EL (cell line): ENCODE data around the gene RTN4RL1.
A peak's percentile ranks its signal among the peaks of the same experiment; 100 is the strongest.

Experiments used
- DNase-seq: peaks from one replicate; pipeline ENCODE4 v3.0.0-alpha.2; 2016

Gene RTN4RL1

GRCh38 chr17:2043785-2044184 is 18.7 kb upstream of the RTN4RL1 start:
- DNase-seq = peak; percentile 87

- no peak for DNase-seq
Measured at GRCh38 chr17:2042933-2043332, 17.8 kb upstream of the RTN4RL1 start.

- no peak for DNase-seq
Measured at GRCh38 chr17:2042390-2042847, 17.3 kb upstream of the RTN4RL1 start.

GRCh38 chr17:2041561-2042389 is 16.6 kb upstream of the RTN4RL1 start, which contains the start of gene OVCA2:
OVCA2 (plus strand) TSS chr17:2042022; CDS start chr17:2042048, 26 bp downstream.
- DNase-seq = peak; percentile 95

- no peak for DNase-seq
Measured at GRCh38 chr17:2040942-2041560, 15.9 kb upstream of the RTN4RL1 start.

GRCh38 chr17:2040219-2040827 is 15.2 kb upstream of the RTN4RL1 start:
- no peak for DNase-seq

- no peak for DNase-seq
Measured at GRCh38 chr17:2037155-2037554, 12.0 kb upstream of the RTN4RL1 start.

GRCh38 chr17:2035541-2036488 is 10.7 kb upstream of the RTN4RL1 start:
- DNase-seq = no peak

- DNase-seq = peak; percentile 93
Measured at GRCh38 chr17:2034806-2035540, 9.8 kb upstream of the RTN4RL1 start.

GRCh38 chr17:2034157-2034556 is 9.0 kb upstream of the RTN4RL1 start:
- DNase-seq = peak; percentile 81

- peak; percentile 62 for DNase-seq
Measured at GRCh38 chr17:2033153-2033552, 8.0 kb upstream of the RTN4RL1 start.

GRCh38 chr17:2030779-2031163 is 5.6 kb upstream of the RTN4RL1 start:
- DNase-seq = no peak

GRCh38 chr17:2029911-2030778 is 5.0 kb upstream of the RTN4RL1 start, which contains the start of gene DPH1:
DPH1 (plus strand) TSS chr17:2030153; CDS start chr17:2030170, 17 bp downstream.
- DNase-seq = peak; percentile 90

- no peak for DNase-seq
Measured at GRCh38 chr17:2028737-2029136, 3.6 kb upstream of the RTN4RL1 start.

- DNase-seq = no peak
Measured at GRCh38 chr17:2028234-2028614, 3.1 kb upstream of the RTN4RL1 start.

GRCh38 chr17:2027528-2028233 is 2.5 kb upstream of the RTN4RL1 start:
- no peak for DNase-seq

GRCh38 chr17:2025622-2026309 is 632 bp upstream of the RTN4RL1 start:
- DNase-seq = peak; percentile 77

- no peak for DNase-seq
Measured at GRCh38 chr17:2024572-2025219, 438 bp downstream of the RTN4RL1 start.
